HUES48 (cell line): ENCODE data around the gene SMYD3.

Source experiments
- H3K27ac ChIP-seq: one replicate; pipeline ENCODE4 v1.7.0; 2013; ENCODE audit warnings: low read depth, low read length, inconsistent platforms
- H3K27me3 ChIP-seq: 2 replicates; pipeline ENCODE4 v1.6.1; 2013; ENCODE audit warnings: mild to moderate bottlenecking, low read length; ENCODE audit not compliant: control insufficient read depth, insufficient read depth
- H3K36me3 ChIP-seq: 2 replicates; pipeline ENCODE4 v1.6.1; 2013; ENCODE audit warnings: low read length; ENCODE audit not compliant: control insufficient read depth, insufficient read depth
- H3K4me1 ChIP-seq: 2 replicates; pipeline ENCODE4 v1.6.1; 2013; ENCODE audit warnings: mild to moderate bottlenecking, low read length; ENCODE audit not compliant: control insufficient read depth, insufficient read depth
- H3K4me3 ChIP-seq: 2 replicates; pipeline ENCODE4 v1.5.1; 2013; ENCODE audit warnings: mild to moderate bottlenecking, low read depth, low read length
- H3K9ac ChIP-seq: 2 replicates; pipeline ENCODE4 v1.6.1; 2013; ENCODE audit warnings: mild to moderate bottlenecking, low read depth, low read length, moderate library complexity
- H3K9me3 ChIP-seq: 2 replicates; pipeline ENCODE4 v1.6.1; 2013; ENCODE audit warnings: low read length; ENCODE audit not compliant: control insufficient read depth, insufficient read depth

Gene SMYD3

GRCh38 chr1:245872475-245872874, 634.6 kb downstream of the SMYD3 start:
- no peaks in the 10 kb centered on the region for H3K9me3 ChIP-seq
- H3K4me1 ChIP-seq = no peaks in the 10 kb centered on the region
- H3K9ac ChIP-seq = no peak overlapping the region
- no peaks in the 10 kb centered on the region for H3K27me3 ChIP-seq
- H3K36me3 ChIP-seq = no peaks in the 10 kb centered on the region
- no peak overlapping the region for H3K27ac ChIP-seq
- H3K4me3 ChIP-seq = no peak overlapping the region

GRCh38 chr1:245871915-245872314, 635.2 kb downstream of the SMYD3 start:
- Histone ChIP-seq H3K27ac (no peak overlapping the region), H3K9ac (no peak overlapping the region), H3K27me3 (no peaks in the 10 kb centered on the region), H3K9me3 (no peaks in the 10 kb centered on the region), H3K4me3 (no peak overlapping the region), H3K4me1 (no peaks in the 10 kb centered on the region), H3K36me3 (no peaks in the 10 kb centered on the region)

GRCh38 chr1:245871191-245871590, 635.9 kb downstream of the SMYD3 start:
- H3K36me3 ChIP-seq = no peaks in the 10 kb centered on the region
- H3K27me3 ChIP-seq = no peaks in the 10 kb centered on the region
- no peaks in the 10 kb centered on the region for H3K9me3 ChIP-seq
- H3K27ac ChIP-seq = no peak overlapping the region
- H3K9ac ChIP-seq = no peak overlapping the region
- no peaks in the 10 kb centered on the region for H3K4me1 ChIP-seq
- no peak overlapping the region for H3K4me3 ChIP-seq

GRCh38 chr1:245870698-245871097, 636.4 kb downstream of the SMYD3 start:
- Histone ChIP-seq H3K36me3 (no peaks in the 10 kb centered on the region), H3K9me3 (no peaks in the 10 kb centered on the region), H3K4me3 (no peak overlapping the region), H3K4me1 (no peaks in the 10 kb centered on the region), H3K27ac (no peak overlapping the region), H3K9ac (no peak overlapping the region), H3K27me3 (no peaks in the 10 kb centered on the region)

- Histone ChIP-seq H3K9me3 (no peaks in the 10 kb centered on the region), H3K36me3 (no peaks in the 10 kb centered on the region), H3K27me3 (no peaks in the 10 kb centered on the region), H3K27ac (no peak overlapping the region), H3K4me1 (no peaks in the 10 kb centered on the region), H3K9ac (no peak overlapping the region), H3K4me3 (no peak overlapping the region)
Observed at GRCh38 chr1:245869847-245870246, 637.2 kb downstream of the SMYD3 start.

- H3K9ac ChIP-seq = no peak overlapping the region
- no peaks in the 10 kb centered on the region for H3K27me3 ChIP-seq
- H3K4me1 ChIP-seq = no peaks in the 10 kb centered on the region
- no peak overlapping the region for H3K27ac ChIP-seq
- no peak overlapping the region for H3K4me3 ChIP-seq
- H3K9me3 ChIP-seq = no peaks in the 10 kb centered on the region
- H3K36me3 ChIP-seq = no peaks in the 10 kb centered on the region
Observed at GRCh38 chr1:245867738-245868137, 639.3 kb downstream of the SMYD3 start.

GRCh38 chr1:245864872-245865271, 642.2 kb downstream of the SMYD3 start:
- no peaks in the 10 kb centered on the region for H3K27me3 ChIP-seq
- H3K27ac ChIP-seq = no peak overlapping the region

GRCh38 chr1:245863566-245864184, 643.4 kb downstream of the SMYD3 start:
- Histone ChIP-seq H3K4me3 (no peak overlapping the region), H3K27me3 (no peaks in the 10 kb centered on the region), H3K27ac (no peak overlapping the region), H3K36me3 (no peaks in the 10 kb centered on the region), H3K9me3 (no peaks in the 10 kb centered on the region), H3K4me1 (no peaks in the 10 kb centered on the region), H3K9ac (no peak overlapping the region)

More at GRCh38 chr1:245864872-245865271, 642.2 kb downstream of the SMYD3 start:
- Histone ChIP-seq H3K9ac (no peak overlapping the region), H3K36me3 (no peaks in the 10 kb centered on the region), H3K9me3 (no peaks in the 10 kb centered on the region), H3K4me3 (no peak overlapping the region), H3K4me1 (no peaks in the 10 kb centered on the region)

GRCh38 chr1:245862812-245863540, 644.1 kb downstream of the SMYD3 start:
- no peak overlapping the region for H3K4me3 ChIP-seq
- H3K36me3 ChIP-seq = no peaks in the 10 kb centered on the region
- no peaks in the 10 kb centered on the region for H3K9me3 ChIP-seq
- no peak overlapping the region for H3K9ac ChIP-seq
- no peaks in the 10 kb centered on the region for H3K27me3 ChIP-seq
- H3K4me1 ChIP-seq = no peaks in the 10 kb centered on the region
- H3K27ac ChIP-seq = no peak overlapping the region

- no peak overlapping the region for H3K4me3 ChIP-seq
- H3K4me1 ChIP-seq = peaks cover 8% of the 10 kb centered on the region
- no peaks in the 10 kb centered on the region for H3K36me3 ChIP-seq
- no peaks in the 10 kb centered on the region for H3K27me3 ChIP-seq
- no peak overlapping the region for H3K27ac ChIP-seq
- H3K9ac ChIP-seq = no peak overlapping the region
- H3K9me3 ChIP-seq = no peaks in the 10 kb centered on the region
Observed at GRCh38 chr1:245860657-245861544, 646.2 kb downstream of the SMYD3 start.
